ENCODE data around the gene ZC3H18.

ZC3H18 gene

GRCh38 chr16:88548985-88549384 lies 21.2 kb upstream of the ZC3H18 start:
- TF ChIP-seq TOX (CRISPR knock-in tag; IDR thresholded peaks at IDR 0.05; ENCODE audit: borderline replicate concordance) (no peak), POU6F1 (CRISPR knock-in tag; IDR thresholded peaks at IDR 0.05; ENCODE audit: borderline replicate concordance, low read depth) (no peak), ESRRG (CRISPR knock-in tag; IDR thresholded peaks at IDR 0.05) (no peak), TCF4 (CRISPR knock-in tag; IDR thresholded peaks at IDR 0.05; ENCODE audit: borderline replicate concordance) (no peak), TSHZ2 (CRISPR knock-in tag; IDR thresholded peaks at IDR 0.05) (no peak), ZNF565 (CRISPR knock-in tag; conservative IDR thresholded peaks at IDR 0.05; ENCODE audit: low read depth) (no peak), ZFP30 (CRISPR knock-in tag; IDR thresholded peaks at IDR 0.05) (no peak), ARNTL (CRISPR knock-in tag; IDR thresholded peaks at IDR 0.05; ENCODE audit: borderline replicate concordance, low read depth) (no peak), OSR1 (CRISPR knock-in tag; IDR thresholded peaks at IDR 0.05) (no peak), CSRNP3 (CRISPR knock-in tag; IDR thresholded peaks at IDR 0.05) (no peak)
- no peak for ATAC-seq

- no peak for TF ChIP-seq ZC3H10 (CRISPR knock-in tag; IDR thresholded peaks at IDR 0.05)
- no peak for ATAC-seq
Measured at GRCh38 chr16:88549671-88550245, 20.4 kb upstream of the ZC3H18 start.

- no peak for TF ChIP-seq PPARA (CRISPR knock-in tag; IDR thresholded peaks at IDR 0.05; ENCODE audit: borderline replicate concordance)
- TF ChIP-seq TOX (CRISPR knock-in tag; IDR thresholded peaks at IDR 0.05; ENCODE audit: borderline replicate concordance), result no peak
- TF ChIP-seq ESRRG (CRISPR knock-in tag; IDR thresholded peaks at IDR 0.05), result no peak
- TF ChIP-seq ZNF8 (CRISPR knock-in tag; IDR thresholded peaks at IDR 0.05), result no peak
- no peak for TF ChIP-seq ARNTL (CRISPR knock-in tag; IDR thresholded peaks at IDR 0.05; ENCODE audit: borderline replicate concordance, low read depth)
- TF ChIP-seq CSRNP3 (CRISPR knock-in tag; IDR thresholded peaks at IDR 0.05), result no peak
- TF ChIP-seq OSR1 (CRISPR knock-in tag; IDR thresholded peaks at IDR 0.05), result no peak
- no peak for TF ChIP-seq POU6F1 (CRISPR knock-in tag; IDR thresholded peaks at IDR 0.05; ENCODE audit: borderline replicate concordance, low read depth)
- TF ChIP-seq ZNF565 (CRISPR knock-in tag; conservative IDR thresholded peaks at IDR 0.05; ENCODE audit: low read depth), result no peak
- ATAC-seq, result no peak
Measured at GRCh38 chr16:88550246-88550661, 19.9 kb upstream of the ZC3H18 start.

- TF ChIP-seq ZC3H10 (CRISPR knock-in tag; IDR thresholded peaks at IDR 0.05), result no peak
- no peak for TF ChIP-seq CREB5 (CRISPR knock-in tag; IDR thresholded peaks at IDR 0.05; ENCODE audit: low read depth)
- no peak for TF ChIP-seq TOX (CRISPR knock-in tag; IDR thresholded peaks at IDR 0.05; ENCODE audit: borderline replicate concordance)
- no peak for TF ChIP-seq ZNF565 (CRISPR knock-in tag; conservative IDR thresholded peaks at IDR 0.05; ENCODE audit: low read depth)
- no peak for TF ChIP-seq ZNF70 (CRISPR knock-in tag; IDR thresholded peaks at IDR 0.05)
- no peak for TF ChIP-seq ARNTL (CRISPR knock-in tag; IDR thresholded peaks at IDR 0.05; ENCODE audit: borderline replicate concordance, low read depth)
- TF ChIP-seq ISL1 (CRISPR knock-in tag; IDR thresholded peaks at IDR 0.05), result no peak
- TF ChIP-seq GLIS3 (CRISPR knock-in tag; IDR thresholded peaks at IDR 0.05), result no peak
- no peak for TF ChIP-seq RARB (CRISPR knock-in tag; IDR thresholded peaks at IDR 0.05)
- TF ChIP-seq TCF4 (CRISPR knock-in tag; IDR thresholded peaks at IDR 0.05; ENCODE audit: borderline replicate concordance), result no peak
- TF ChIP-seq CSDC2 (CRISPR knock-in tag; IDR thresholded peaks at IDR 0.05), result no peak
- ATAC-seq, result no peak
Measured at GRCh38 chr16:88552166-88552565, 18.0 kb upstream of the ZC3H18 start.

Measured in SK-N-SH treated with all-trans-retinoic acid at 6 μM for 48 hours (cell line).